H1 (cell line): ENCODE measurements around the gene CACNG1. TPM values are rescaled to one million over a fixed set of nuclear protein-coding genes. Genes with fewer than 3 reads are reported as not detected.

Experiments used
- polyA plus RNA-seq, 7 experiments: library from polyadenylated mRNA; depleted of rRNA in 3 of 7; stranded (reverse) in 5 of 7; unstranded in 2 of 7; fragments of >200 nt in 5 of 7; fragments of 200-250 nt in 2 of 7; gene quantifications; 1 replicate in 5 of 7; 2 replicates in 1 of 7; 4 replicates in 1 of 7; pipeline versions ENCODE4 v1.2.1 to v1.2.3, GENCODE V29; 2011 to 2013; ENCODE audit warnings: missing spikeins in 2 of 7, mixed read lengths in 2 of 7
- total RNA-seq: library from RNA; stranded (reverse); fragmentation: NEBNext Ultra II Directional; extraction: Animal tissue kit (Norgen Biotek cat#: 25700); gene quantifications from 2 replicates; pipeline ENCODE4 v1.2.1, GENCODE V29; 2021
- TF ChIP-seq, protein P1 (sequence below): fragments of 300-600 bp; sonication (generic); IDR thresholded peaks from 2 replicates; pipeline ENCODE4 v1.7.1; 2012; ENCODE audit warnings: low read length, moderate library complexity, mild to moderate bottlenecking, inconsistent platforms; ENCODE audit not compliant: insufficient replicate concordance

CACNG1 gene
- total and polyA plus RNA-seq, 2 of the 8 experiments (the other 6 are each of a cell fraction or from before 2014, with no cell fraction given) = not detected

DNA sequence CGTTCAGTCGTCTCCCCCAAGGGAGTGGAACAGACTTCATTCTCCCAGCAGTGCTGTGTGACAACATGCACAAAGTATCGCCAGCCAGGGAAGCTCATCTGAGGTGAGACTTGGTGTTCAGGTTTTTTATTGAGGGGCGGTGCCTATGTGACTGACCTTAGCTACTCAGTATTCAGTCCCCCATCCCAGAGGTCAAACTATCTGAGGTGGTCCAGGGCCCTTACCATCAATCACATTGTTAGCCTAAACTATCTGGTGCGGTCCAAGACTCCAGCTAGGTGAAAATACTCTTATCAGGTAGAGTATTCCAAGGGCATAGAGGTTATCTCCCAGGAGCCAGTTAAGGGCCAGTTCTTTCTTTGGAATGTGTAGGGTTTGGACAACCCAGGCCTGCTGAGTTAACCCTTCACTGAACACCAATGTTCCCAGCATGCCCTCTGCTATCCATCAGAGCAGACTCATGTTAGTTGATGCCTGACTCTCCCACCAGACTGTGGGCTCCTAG is 5.4 kb upstream of the CACNG1 start (continued):
- TF ChIP-seq, protein P1, sequence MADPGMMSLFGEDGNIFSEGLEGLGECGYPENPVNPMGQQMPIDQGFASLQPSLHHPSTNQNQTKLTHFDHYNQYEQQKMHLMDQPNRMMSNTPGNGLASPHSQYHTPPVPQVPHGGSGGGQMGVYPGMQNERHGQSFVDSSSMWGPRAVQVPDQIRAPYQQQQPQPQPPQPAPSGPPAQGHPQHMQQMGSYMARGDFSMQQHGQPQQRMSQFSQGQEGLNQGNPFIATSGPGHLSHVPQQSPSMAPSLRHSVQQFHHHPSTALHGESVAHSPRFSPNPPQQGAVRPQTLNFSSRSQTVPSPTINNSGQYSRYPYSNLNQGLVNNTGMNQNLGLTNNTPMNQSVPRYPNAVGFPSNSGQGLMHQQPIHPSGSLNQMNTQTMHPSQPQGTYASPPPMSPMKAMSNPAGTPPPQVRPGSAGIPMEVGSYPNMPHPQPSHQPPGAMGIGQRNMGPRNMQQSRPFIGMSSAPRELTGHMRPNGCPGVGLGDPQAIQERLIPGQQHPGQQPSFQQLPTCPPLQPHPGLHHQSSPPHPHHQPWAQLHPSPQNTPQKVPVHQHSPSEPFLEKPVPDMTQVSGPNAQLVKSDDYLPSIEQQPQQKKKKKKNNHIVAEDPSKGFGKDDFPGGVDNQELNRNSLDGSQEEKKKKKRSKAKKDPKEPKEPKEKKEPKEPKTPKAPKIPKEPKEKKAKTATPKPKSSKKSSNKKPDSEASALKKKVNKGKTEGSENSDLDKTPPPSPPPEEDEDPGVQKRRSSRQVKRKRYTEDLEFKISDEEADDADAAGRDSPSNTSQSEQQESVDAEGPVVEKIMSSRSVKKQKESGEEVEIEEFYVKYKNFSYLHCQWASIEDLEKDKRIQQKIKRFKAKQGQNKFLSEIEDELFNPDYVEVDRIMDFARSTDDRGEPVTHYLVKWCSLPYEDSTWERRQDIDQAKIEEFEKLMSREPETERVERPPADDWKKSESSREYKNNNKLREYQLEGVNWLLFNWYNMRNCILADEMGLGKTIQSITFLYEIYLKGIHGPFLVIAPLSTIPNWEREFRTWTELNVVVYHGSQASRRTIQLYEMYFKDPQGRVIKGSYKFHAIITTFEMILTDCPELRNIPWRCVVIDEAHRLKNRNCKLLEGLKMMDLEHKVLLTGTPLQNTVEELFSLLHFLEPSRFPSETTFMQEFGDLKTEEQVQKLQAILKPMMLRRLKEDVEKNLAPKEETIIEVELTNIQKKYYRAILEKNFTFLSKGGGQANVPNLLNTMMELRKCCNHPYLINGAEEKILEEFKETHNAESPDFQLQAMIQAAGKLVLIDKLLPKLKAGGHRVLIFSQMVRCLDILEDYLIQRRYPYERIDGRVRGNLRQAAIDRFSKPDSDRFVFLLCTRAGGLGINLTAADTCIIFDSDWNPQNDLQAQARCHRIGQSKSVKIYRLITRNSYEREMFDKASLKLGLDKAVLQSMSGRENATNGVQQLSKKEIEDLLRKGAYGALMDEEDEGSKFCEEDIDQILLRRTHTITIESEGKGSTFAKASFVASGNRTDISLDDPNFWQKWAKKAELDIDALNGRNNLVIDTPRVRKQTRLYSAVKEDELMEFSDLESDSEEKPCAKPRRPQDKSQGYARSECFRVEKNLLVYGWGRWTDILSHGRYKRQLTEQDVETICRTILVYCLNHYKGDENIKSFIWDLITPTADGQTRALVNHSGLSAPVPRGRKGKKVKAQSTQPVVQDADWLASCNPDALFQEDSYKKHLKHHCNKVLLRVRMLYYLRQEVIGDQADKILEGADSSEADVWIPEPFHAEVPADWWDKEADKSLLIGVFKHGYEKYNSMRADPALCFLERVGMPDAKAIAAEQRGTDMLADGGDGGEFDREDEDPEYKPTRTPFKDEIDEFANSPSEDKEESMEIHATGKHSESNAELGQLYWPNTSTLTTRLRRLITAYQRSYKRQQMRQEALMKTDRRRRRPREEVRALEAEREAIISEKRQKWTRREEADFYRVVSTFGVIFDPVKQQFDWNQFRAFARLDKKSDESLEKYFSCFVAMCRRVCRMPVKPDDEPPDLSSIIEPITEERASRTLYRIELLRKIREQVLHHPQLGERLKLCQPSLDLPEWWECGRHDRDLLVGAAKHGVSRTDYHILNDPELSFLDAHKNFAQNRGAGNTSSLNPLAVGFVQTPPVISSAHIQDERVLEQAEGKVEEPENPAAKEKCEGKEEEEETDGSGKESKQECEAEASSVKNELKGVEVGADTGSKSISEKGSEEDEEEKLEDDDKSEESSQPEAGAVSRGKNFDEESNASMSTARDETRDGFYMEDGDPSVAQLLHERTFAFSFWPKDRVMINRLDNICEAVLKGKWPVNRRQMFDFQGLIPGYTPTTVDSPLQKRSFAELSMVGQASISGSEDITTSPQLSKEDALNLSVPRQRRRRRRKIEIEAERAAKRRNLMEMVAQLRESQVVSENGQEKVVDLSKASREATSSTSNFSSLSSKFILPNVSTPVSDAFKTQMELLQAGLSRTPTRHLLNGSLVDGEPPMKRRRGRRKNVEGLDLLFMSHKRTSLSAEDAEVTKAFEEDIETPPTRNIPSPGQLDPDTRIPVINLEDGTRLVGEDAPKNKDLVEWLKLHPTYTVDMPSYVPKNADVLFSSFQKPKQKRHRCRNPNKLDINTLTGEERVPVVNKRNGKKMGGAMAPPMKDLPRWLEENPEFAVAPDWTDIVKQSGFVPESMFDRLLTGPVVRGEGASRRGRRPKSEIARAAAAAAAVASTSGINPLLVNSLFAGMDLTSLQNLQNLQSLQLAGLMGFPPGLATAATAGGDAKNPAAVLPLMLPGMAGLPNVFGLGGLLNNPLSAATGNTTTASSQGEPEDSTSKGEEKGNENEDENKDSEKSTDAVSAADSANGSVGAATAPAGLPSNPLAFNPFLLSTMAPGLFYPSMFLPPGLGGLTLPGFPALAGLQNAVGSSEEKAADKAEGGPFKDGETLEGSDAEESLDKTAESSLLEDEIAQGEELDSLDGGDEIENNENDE = no peak
